IPS-18c (cell line): ENCODE data around the gene TMEM163.
"Not testable (repeated sequence)": the region's sequence is repeated elsewhere in the genome, so short reads cannot be mapped to it uniquely, and the experiment has no call there.

Source experiments
- H3K4me3 ChIP-seq: 2 replicates; pipeline ENCODE4 v1.7.0; 2013; ENCODE audit warnings: low read depth, mild to moderate bottlenecking, low read length, moderate library complexity; ENCODE audit not compliant: insufficient read depth
- H3K9me3 ChIP-seq: one replicate; pipeline ENCODE4 v1.6.1; 2013; ENCODE audit warnings: mild to moderate bottlenecking, low read length, moderate library complexity; ENCODE audit not compliant: control insufficient read depth, insufficient read depth

TMEM163 gene

GRCh38 chr2:134550566-134551164 lies 168.1 kb downstream of the TMEM163 start:
- H3K9me3 ChIP-seq = no peaks in the 10 kb centered on the region
- no peak overlapping the region for H3K4me3 ChIP-seq

- Histone ChIP-seq H3K9me3 (no peaks in the 10 kb centered on the region), H3K4me3 (no peak overlapping the region)
Observed at GRCh38 chr2:134549104-134549503, 169.7 kb downstream of the TMEM163 start.

GRCh38 chr2:134540990-134541389 lies 177.8 kb downstream of the TMEM163 start:
- H3K9me3 ChIP-seq = no peaks in the 10 kb centered on the region
- H3K4me3 ChIP-seq = no peak overlapping the region

GRCh38 chr2:134539981-134540380 lies 178.8 kb downstream of the TMEM163 start:
- Histone ChIP-seq H3K9me3 (no peaks in the 10 kb centered on the region), H3K4me3 (no peak overlapping the region)

GRCh38 chr2:134537702-134538101 lies 181.1 kb downstream of the TMEM163 start:
- no peaks in the 10 kb centered on the region for H3K9me3 ChIP-seq
- H3K4me3 ChIP-seq = no peak overlapping the region

- Histone ChIP-seq H3K4me3 (no peak overlapping the region), H3K9me3 (no peaks in the 10 kb centered on the region)
Observed at GRCh38 chr2:134537121-134537520, 181.7 kb downstream of the TMEM163 start.

GRCh38 chr2:134536296-134536695 lies 182.5 kb downstream of the TMEM163 start:
- Histone ChIP-seq H3K9me3 (no peaks in the 10 kb centered on the region), H3K4me3 (no peak overlapping the region)

GRCh38 chr2:134532537-134532936 lies 186.3 kb downstream of the TMEM163 start:
- Histone ChIP-seq H3K4me3 (no peak overlapping the region), H3K9me3 (no peaks in the 10 kb centered on the region)

- Histone ChIP-seq H3K4me3 (no peak overlapping the region), H3K9me3 (no peaks in the 10 kb centered on the region)
Observed at GRCh38 chr2:134527381-134527780, 191.4 kb downstream of the TMEM163 start.

- H3K9me3 ChIP-seq = no peaks in the 10 kb centered on the region
Observed at GRCh38 chr2:134522496-134523455, 196.0 kb downstream of the TMEM163 start.

GRCh38 chr2:134518101-134518500 lies 200.7 kb downstream of the TMEM163 start:
- Histone ChIP-seq H3K4me3 (no peak overlapping the region), H3K9me3 (no peaks in the 10 kb centered on the region)

More at GRCh38 chr2:134522496-134523455, 196.0 kb downstream of the TMEM163 start:
- H3K4me3 ChIP-seq = no peak overlapping the region

- no peak overlapping the region for H3K4me3 ChIP-seq
- no peaks in the 10 kb centered on the region for H3K9me3 ChIP-seq
Observed at GRCh38 chr2:134515137-134515536, 203.7 kb downstream of the TMEM163 start.

- no peaks in the 10 kb centered on the region for H3K9me3 ChIP-seq
- no peak overlapping the region for H3K4me3 ChIP-seq
Observed at GRCh38 chr2:134513465-134513804, 205.4 kb downstream of the TMEM163 start.

- H3K9me3 ChIP-seq = no peaks in the 10 kb centered on the region
Observed at GRCh38 chr2:134512734-134513464, 205.9 kb downstream of the TMEM163 start.

GRCh38 chr2:134508391-134508790 lies 210.4 kb downstream of the TMEM163 start:
- no peaks in the 10 kb centered on the region for H3K9me3 ChIP-seq
- no peak overlapping the region for H3K4me3 ChIP-seq

More at GRCh38 chr2:134512734-134513464, 205.9 kb downstream of the TMEM163 start:
- H3K4me3 ChIP-seq = no peak overlapping the region

GRCh38 chr2:134507697-134508096 lies 211.1 kb downstream of the TMEM163 start:
- no peak overlapping the region for H3K4me3 ChIP-seq
- peaks cover under 1% of the 10 kb centered on the region for H3K9me3 ChIP-seq

GRCh38 chr2:134507159-134507558 lies 211.6 kb downstream of the TMEM163 start:
- H3K9me3 ChIP-seq, H3K4me3 ChIP-seq: not testable (repeated sequence)

- H3K4me3 ChIP-seq = no peak overlapping the region
- H3K9me3 ChIP-seq = peaks cover 3% of the 10 kb centered on the region
Observed at GRCh38 chr2:134505446-134505845, 213.4 kb downstream of the TMEM163 start.
